Activated naive CD8-positive, alpha-beta T cell (primary cell): ENCODE results near the gene HERC6.
"Not testable (repeated sequence)": the region's sequence is repeated elsewhere in the genome, so short reads cannot be mapped to it uniquely, and the experiment has no call there.

Experiments used
- H3K27ac Mint-ChIP-seq: one replicate; pipeline ENCODE4 v1.8.0; 2021; ENCODE audit warnings: mixed read lengths
- H3K27me3 Mint-ChIP-seq: one replicate; pipeline ENCODE4 v1.8.0; 2021; ENCODE audit warnings: mixed read lengths
- H3K36me3 Mint-ChIP-seq: one replicate; pipeline ENCODE4 v1.8.0; 2021; ENCODE audit warnings: mixed read lengths
- H3K4me1 Mint-ChIP-seq: one replicate; pipeline ENCODE4 v1.8.0; 2021; ENCODE audit warnings: low read depth, mixed read lengths
- H3K4me3 Mint-ChIP-seq: one replicate; pipeline ENCODE4 v1.8.0; 2021; ENCODE audit warnings: mild to moderate bottlenecking, mixed read lengths
- H3K9me3 Mint-ChIP-seq: one replicate; pipeline ENCODE4 v1.8.0; 2021; ENCODE audit warnings: low read depth, mixed read lengths

Gene HERC6

DNA sequence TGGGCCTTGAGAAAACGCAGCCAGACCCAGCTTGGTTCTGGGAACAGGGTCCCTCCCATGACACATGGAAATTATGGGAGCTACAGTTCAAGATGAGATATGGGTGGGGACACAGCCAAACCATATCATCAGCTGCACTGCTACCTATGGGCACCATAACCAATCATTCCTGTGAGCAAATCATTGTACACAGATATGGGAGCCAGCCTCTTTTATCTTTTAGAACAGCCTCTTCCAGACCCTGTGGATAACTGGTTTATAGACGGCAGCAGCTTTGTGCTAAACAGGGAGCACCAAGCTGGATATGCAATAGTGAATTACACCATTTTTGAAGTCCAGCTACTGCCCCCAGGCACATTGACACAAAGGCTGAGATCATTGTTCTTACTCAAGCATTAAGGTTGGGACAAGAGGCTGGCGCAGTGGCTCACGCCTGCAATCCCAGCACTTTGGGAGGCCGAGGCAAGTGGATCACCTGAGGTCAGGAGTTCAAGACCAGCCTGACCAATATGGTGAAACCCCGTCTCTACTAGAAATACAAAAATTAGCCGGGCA is 69.6 kb downstream of the HERC6 start:
- H3K27ac Mint-ChIP-seq, H3K36me3 Mint-ChIP-seq, H3K4me3 Mint-ChIP-seq, H3K9me3 Mint-ChIP-seq, H3K27me3 Mint-ChIP-seq, H3K4me1 Mint-ChIP-seq: not testable (repeated sequence)

DNA sequence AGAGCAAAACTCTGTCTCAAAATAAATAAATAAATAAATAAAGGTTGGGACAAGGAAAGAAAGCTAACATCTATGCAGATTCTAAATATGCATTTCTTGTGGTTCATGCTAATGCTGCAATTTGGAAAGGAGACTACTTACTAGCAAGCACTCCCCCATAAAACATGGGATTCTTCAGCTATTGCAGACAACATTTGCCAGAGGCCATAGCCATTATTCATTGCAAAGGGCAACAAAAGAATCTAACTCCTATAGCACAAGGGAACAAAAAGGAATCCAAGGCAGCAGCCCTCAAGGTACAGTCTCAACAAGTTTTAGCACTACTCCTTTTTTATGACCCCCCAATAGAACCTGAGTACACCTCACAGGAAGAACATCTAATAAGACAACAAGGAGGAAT is 70.2 kb downstream of the HERC6 start:
- peaks cover 2% of the 10 kb centered on the region for H3K36me3 Mint-ChIP-seq
- no peaks in the 10 kb centered on the region for H3K27me3 Mint-ChIP-seq
- H3K4me1 Mint-ChIP-seq: no peaks in the 10 kb centered on the region
- no peaks in the 10 kb centered on the region for H3K9me3 Mint-ChIP-seq
- H3K27ac Mint-ChIP-seq: no peak overlapping the region
- no peak overlapping the region for H3K4me3 Mint-ChIP-seq

DNA sequence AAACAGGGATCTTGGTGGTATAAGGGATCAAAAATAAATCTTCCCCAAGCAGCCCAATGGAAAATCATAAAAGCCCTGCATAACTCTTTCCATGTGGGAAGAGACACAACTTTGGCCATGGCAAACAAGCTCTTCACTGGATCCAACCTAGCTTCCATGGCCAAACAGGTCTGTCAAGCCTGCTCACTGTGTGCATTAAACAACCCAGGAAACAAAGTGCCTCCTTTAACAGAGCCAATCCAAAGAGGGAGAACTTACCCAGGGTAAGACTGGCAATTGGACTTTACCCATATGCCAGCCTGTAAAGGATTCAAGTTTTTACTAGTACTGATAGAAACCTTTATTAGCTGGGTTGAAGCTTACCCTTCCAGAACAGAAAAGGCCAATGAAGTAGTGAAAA is 70.6 kb downstream of the HERC6 start:
- Mint-ChIP-seq H3K4me3 (no peak overlapping the region), H3K27ac (no peak overlapping the region), H3K9me3 (no peaks in the 10 kb centered on the region), H3K4me1 (no peaks in the 10 kb centered on the region), H3K36me3 (peaks cover 2% of the 10 kb centered on the region), H3K27me3 (no peaks in the 10 kb centered on the region)

DNA sequence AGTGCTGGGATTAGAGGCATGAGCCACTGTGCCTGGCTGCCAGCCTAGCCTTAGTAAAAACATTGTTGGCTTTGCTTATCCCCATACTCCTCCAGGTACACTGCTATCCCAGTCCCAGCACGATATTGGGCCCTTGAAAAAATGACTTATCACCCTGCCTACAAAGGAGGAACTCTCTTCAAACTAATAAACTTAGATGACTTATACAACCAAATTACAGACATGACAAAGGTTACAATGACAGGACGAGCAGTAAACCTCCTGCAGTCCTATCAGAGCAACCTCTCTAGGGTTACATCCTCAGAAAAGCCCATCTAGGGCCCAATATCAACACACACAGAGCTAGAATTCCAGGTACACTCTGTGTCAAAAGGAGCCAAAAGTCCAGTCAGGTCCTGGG is 72.6 kb downstream of the HERC6 start:
- Mint-ChIP-seq H3K27ac (no peak overlapping the region), H3K36me3 (peaks cover 2% of the 10 kb centered on the region), H3K27me3 (no peaks in the 10 kb centered on the region), H3K4me1 (peaks cover 10% of the 10 kb centered on the region), H3K4me3 (no peak overlapping the region), H3K9me3 (no peaks in the 10 kb centered on the region)

DNA sequence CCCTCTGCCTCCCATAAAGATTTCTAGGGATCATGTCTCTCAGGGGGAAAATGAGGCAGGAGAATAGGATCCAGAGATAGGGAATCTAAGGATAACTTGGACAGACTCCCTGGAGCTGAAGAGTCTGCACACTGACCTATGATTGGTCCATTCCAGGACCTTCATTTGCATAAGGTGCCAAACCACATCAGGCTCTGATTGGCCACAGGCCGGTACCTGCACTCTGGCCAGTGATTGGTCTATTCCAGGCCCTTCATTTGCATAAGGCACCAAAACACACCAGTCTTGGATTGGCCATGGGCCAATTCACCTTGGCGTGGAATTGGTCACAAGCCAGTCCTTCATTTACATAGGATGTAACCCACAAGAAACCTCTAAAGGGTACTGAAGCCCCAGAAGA is 74.3 kb downstream of the HERC6 start:
- H3K27ac Mint-ChIP-seq: no peak overlapping the region
- H3K4me3 Mint-ChIP-seq: no peak overlapping the region
- H3K9me3 Mint-ChIP-seq: no peaks in the 10 kb centered on the region
- no peaks in the 10 kb centered on the region for H3K27me3 Mint-ChIP-seq
- H3K4me1 Mint-ChIP-seq: peaks cover 16% of the 10 kb centered on the region
- H3K36me3 Mint-ChIP-seq: peaks cover 2% of the 10 kb centered on the region

DNA sequence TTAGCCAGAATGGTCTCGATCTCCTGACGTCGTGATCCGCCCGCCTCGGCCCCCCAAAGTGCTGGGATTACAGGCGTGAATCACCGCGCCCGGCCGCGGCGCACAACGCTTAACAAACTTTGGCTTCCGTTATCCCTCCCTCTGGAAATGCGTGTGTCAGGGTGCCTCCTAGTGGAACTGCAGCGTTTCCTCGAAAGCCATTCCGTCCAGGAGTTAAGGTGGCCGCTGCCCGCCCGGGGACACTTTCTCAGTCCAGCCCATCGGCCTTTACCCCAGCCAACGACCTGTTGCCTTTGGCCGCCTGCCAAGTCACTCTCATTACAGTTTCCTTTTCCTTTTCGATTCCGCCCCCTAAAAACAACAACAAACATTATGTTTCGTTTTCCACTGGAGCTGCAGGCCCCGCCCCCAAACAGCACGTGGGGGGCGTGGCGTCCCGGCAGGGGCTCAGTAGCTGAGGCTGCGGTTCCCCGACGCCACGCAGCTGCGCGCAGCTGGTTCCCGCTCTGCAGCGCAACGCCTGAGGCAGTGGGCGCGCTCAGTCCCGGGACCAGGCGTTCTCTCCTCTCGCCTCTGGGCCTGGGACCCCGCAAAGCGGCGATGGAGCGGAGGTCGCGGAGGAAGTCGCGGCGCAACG is 78.1 kb downstream of the HERC6 start, which contains the start of gene HERC5:
HERC5 (plus strand) TSS at position 450 of the 637 bp plus-strand sequence; CDS start at position 601, 151 bp downstream.
- peaks cover 4% of the 10 kb centered on the region for H3K36me3 Mint-ChIP-seq
- H3K27ac Mint-ChIP-seq: peak within 1 kb of the TSS; percentile 99
- H3K9me3 Mint-ChIP-seq: no peaks in the 10 kb centered on the region
- no peaks in the 10 kb centered on the region for H3K27me3 Mint-ChIP-seq
- peaks cover 33% of the 10 kb centered on the region for H3K4me1 Mint-ChIP-seq
- peak within 1 kb of the TSS; percentile 99 for H3K4me3 Mint-ChIP-seq

DNA sequence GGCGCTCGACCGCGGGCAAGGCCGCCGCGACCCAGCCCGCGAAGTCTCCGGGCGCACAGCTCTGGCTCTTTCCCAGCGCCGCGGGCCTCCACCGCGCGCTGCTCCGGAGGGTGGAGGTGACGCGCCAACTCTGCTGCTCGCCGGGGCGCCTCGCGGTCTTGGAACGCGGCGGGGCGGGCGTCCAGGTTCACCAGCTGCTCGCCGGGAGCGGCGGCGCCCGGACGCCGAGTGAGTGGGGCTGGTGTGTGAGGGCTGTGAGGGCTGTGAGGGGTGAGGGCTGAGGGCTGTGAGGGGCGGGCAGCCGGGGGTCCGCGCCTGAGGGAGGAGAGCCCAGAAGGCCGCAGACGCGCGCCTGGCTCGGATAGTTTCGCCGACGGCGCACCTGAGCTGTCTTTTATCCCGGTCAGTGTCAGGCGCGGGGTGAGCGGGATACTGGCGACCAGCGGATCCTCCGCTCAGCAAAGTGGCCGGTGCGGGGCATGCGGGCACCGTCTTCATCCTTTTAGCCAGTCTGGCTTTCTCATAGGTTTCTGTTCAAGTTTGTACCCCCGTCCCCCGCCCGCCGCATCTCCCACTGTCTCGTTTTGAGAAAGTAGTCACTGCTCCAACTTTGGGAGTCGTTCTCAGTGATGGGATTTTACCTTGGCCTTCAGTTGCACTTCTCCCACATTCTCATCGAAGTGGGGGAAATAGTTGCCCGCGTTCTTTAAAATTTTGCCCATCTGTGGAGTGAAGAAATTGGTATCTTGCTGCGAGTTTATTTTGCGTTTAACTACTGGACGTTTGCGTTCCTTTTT is 78.9 kb downstream of the HERC6 start:
- peak overlapping the region; percentile 99 for H3K4me3 Mint-ChIP-seq
- H3K9me3 Mint-ChIP-seq: no peaks in the 10 kb centered on the region
- peaks cover 10% of the 10 kb centered on the region for H3K36me3 Mint-ChIP-seq
- no peaks in the 10 kb centered on the region for H3K27me3 Mint-ChIP-seq
- peak overlapping the region; percentile 61 for H3K27ac Mint-ChIP-seq
- H3K4me1 Mint-ChIP-seq: peaks cover 39% of the 10 kb centered on the region

DNA sequence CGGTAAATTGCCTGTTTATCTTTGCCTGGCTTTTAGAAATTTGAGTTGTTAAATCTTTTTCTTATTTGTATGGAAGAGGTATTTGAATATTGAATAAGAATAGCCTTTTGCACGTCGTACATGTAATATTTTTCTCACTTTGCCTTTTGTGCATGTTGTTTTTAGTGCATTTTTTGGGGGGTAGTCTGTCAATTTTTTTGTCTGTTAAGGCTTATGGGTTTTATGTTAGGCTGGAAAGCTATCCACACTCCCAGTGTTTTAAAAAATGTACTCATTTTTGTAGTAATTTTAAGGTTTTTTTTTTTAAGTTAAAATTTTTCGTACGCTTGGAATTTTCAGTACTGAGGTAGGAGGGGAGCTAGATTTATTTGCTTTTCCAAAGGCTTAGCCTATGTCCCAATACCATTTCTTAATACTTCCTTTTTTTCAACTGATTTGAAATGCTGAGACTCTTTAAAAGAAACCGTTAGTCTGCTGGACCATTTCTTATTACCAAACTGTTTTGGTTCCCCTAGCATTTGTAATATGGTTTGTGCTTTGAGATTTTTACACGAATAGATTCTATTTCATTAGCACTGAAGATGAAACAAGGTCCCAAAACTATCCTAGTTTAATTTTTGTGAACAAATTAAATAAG is 79.6 kb downstream of the HERC6 start:
- Mint-ChIP-seq H3K9me3 (no peaks in the 10 kb centered on the region), H3K36me3 (peaks cover 14% of the 10 kb centered on the region), H3K4me1 (peaks cover 39% of the 10 kb centered on the region), H3K4me3 (peak overlapping the region; percentile 79), H3K27ac (peak overlapping the region; percentile 61), H3K27me3 (no peaks in the 10 kb centered on the region)

DNA sequence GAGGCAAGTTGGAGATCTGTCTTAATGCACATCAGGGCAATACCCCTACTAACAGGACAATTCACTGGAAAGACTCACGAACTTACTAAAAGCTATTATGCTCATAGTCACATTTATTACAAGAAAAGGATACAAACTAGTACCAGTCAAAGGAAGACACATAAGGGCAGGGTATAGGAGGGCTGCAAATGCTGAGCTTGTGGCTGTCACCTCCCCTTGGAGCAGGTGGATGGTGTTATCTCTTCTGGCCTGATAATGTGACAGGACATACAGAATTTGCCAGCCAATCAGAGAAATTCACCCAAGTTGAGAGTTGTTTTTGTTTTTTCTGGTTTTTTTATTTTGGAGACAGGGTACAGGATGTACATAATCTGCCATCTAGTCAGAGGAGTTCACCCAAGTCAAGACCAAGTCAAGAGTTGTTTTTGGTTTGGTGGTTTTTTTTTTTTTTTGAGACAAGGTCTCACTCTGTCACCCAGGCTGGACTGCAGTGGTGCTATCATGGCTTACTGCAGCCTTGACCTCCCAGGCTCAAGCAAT is 87.1 kb downstream of the HERC6 start:
- Mint-ChIP-seq H3K4me3 (no peak overlapping the region), H3K9me3 (no peaks in the 10 kb centered on the region), H3K27ac (no peak overlapping the region), H3K4me1 (peaks cover 9% of the 10 kb centered on the region), H3K27me3 (no peaks in the 10 kb centered on the region), H3K36me3 (peaks cover 38% of the 10 kb centered on the region)

DNA sequence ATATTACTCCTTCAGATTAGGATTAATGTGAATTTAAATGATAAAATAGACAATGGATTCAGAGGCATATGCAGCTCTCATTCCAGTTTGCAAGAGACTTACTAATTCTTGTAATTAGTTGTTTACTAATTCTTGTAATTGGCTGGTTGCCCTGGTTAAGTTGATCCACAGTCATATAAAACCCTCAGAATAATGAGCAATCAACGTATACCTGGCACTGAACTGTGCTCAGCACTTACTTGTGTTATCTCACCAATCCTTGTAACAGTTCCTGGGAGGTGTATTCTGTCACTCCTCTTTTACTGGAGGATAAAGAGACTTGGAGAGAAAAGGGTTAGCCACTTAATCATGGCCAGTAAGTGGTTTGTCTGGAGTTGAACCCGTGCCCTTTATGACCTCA is 88.7 kb downstream of the HERC6 start:
- peaks cover under 1% of the 10 kb centered on the region for H3K4me1 Mint-ChIP-seq
- no peaks in the 10 kb centered on the region for H3K27me3 Mint-ChIP-seq
- H3K9me3 Mint-ChIP-seq: no peaks in the 10 kb centered on the region
- peaks cover 36% of the 10 kb centered on the region for H3K36me3 Mint-ChIP-seq
- no peak overlapping the region for H3K27ac Mint-ChIP-seq
- no peak overlapping the region for H3K4me3 Mint-ChIP-seq

DNA sequence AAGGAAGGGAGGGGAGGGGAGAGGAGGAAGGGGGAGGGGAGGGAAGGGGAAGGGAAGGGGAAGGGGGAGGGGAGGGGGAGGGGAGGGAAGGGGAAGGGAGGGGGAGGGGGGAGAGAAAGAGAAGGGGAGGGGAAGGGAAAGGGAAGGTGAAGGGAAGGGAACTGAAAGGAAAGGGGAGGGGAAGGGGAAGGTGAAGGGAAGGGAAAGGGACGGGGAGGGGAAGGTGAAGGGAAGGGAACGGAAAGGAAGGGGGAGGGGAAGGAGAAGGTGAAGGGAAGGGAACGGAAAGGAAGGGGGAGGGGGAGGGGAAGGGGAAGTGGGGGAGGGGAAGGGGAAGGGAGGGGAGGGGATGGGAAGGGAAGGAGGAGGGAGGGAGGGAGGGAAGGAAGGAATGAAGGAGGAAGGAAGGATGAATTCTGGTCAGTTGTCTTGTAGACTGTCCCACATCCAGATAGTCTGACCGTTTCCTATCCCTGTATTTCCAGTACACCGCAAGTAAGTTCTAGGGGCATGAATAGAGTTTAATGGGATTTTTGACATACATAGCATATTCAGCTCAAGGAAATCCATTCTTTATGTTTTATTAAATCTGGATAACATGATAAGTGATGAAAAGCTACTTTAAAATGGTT is 98.7 kb downstream of the HERC6 start:
- H3K27ac Mint-ChIP-seq: no peak overlapping the region
- peaks cover 26% of the 10 kb centered on the region for H3K36me3 Mint-ChIP-seq
- H3K9me3 Mint-ChIP-seq: no peaks in the 10 kb centered on the region
- H3K27me3 Mint-ChIP-seq: no peaks in the 10 kb centered on the region
- H3K4me3 Mint-ChIP-seq: no peak overlapping the region
- H3K4me1 Mint-ChIP-seq: no peaks in the 10 kb centered on the region

DNA sequence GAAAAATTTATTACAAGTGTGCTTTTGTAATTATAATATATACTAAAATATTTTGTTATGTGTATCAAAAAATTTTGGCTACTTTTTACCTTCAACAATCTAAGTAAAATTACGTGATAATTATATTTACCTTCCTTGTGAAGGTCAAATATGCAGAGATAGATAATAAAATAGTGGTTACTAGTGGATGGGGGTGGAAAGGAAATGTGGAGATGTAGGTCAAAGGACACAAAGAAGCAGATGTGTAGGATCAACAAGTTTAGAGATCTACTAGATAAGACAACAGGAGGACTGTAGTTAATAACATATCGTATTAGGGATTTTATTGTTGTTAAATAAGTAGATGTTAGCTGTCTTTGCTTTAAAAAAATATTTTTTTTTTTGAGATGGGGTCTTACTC is 99.6 kb downstream of the HERC6 start:
- no peak overlapping the region for H3K27ac Mint-ChIP-seq
- H3K27me3 Mint-ChIP-seq: no peaks in the 10 kb centered on the region
- H3K9me3 Mint-ChIP-seq: no peaks in the 10 kb centered on the region
- no peak overlapping the region for H3K4me3 Mint-ChIP-seq
- H3K4me1 Mint-ChIP-seq: no peaks in the 10 kb centered on the region
- peaks cover 24% of the 10 kb centered on the region for H3K36me3 Mint-ChIP-seq

DNA sequence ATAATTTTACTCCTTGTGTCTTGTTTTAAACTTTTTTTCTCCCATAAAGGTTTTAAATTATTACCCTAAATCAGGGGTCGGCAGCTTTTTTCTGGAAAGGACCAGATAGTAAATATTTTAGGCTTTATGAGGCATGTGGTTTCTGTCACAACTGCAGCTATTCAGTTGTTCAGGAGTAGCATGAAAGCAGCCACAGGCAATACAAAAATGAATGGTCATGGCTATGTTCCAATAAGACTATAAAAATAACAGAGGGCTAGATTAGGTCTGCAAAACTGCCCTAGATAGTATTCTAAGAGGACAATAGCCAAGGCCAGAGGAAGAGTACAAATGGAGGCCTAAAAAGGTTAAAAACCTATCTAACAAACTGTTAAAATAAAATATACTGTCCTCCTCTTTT is 102.9 kb downstream of the HERC6 start:
- Mint-ChIP-seq H3K4me1 (no peaks in the 10 kb centered on the region), H3K9me3 (no peaks in the 10 kb centered on the region), H3K4me3 (no peak overlapping the region), H3K27ac (no peak overlapping the region), H3K36me3 (peaks cover 16% of the 10 kb centered on the region), H3K27me3 (no peaks in the 10 kb centered on the region)

DNA sequence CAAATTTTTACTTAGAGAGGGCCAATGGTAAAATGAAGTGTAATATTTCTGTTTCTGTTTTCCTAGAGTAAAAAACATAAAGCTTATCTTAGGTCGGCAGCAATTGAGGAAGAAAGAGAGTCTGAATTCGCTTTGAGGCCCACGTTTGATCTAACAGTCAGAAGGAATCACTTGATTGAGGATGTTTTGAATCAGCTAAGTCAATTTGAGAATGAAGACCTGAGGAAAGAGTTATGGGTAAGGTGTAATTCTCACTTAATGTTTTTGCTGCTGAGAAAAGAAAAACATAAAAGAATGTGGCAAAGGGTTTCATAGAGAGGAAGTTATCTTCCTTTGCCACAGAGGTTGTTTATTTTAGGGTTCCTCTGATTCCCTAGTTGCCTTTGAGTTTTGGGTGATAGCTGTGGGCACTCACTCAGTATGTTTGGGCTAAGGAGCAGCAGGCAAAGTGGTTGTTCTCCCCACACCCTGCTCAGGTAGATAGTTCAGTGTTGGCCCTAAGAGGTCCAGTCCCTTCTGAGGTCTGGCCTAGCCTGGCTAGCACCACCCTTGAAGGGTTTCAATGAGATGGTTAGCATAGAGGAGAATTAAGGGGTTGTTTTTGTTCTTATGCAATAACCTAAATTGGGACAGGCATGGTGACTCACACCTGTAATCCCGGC is 110.6 kb downstream of the HERC6 start:
- no peak overlapping the region for H3K4me3 Mint-ChIP-seq
- H3K9me3 Mint-ChIP-seq: no peaks in the 10 kb centered on the region
- peaks cover 8% of the 10 kb centered on the region for H3K36me3 Mint-ChIP-seq
- H3K27ac Mint-ChIP-seq: peak overlapping the region; percentile 11
- H3K4me1 Mint-ChIP-seq: peaks cover 12% of the 10 kb centered on the region
- no peaks in the 10 kb centered on the region for H3K27me3 Mint-ChIP-seq
